ENCODE results near the gene S100A5.

The S100A5 gene

DNA sequence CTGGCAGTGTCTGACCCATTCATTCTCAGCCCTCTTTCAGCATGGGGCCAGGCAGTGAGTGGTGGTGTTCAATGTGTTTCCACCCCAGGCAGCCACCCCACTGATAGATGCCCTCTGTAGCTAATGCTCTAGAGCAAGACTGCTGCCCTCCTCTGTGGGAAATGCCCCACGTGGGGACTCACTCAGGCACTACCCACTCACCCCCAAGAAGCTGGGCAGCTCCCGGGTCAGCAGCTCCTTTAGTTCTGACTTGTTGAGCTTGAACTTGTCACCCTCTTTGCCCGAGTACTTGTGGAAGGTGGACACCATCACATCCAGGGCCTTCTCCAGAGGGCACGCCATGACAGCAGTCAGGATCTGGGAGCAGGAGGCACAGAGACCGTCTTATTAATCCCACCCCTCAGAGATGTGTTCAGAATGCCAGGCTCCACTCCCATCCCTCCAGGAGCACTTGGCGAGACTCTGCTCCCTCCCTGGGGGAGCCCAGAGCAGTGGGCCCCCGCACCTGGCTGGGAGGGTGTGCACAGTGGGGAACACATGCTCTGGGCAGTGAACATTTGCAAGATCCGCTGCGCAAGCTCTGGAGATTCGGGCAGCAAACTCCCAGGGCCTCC is 3.8 kb upstream of the S100A5 start:
- no peaks in the 10 kb centered on the region for H3K9me3 ChIP-seq (ENCODE audit: control insufficient read depth, insufficient read depth, low read length)
- H3K4me3 ChIP-seq (ENCODE audit: low read depth, low read length) = peak overlapping the region; percentile 13
- peaks cover 2% of the 10 kb centered on the region for H3K36me3 ChIP-seq (ENCODE audit: control insufficient read depth, insufficient read depth, low read length)
- no peak overlapping the region for H3K9ac ChIP-seq (ENCODE audit: low read depth, low read length)
- peaks cover 9% of the 10 kb centered on the region for H3K4me1 ChIP-seq (ENCODE audit: control insufficient read depth, insufficient read depth, low read length)
- no peaks in the 10 kb centered on the region for H3K27me3 ChIP-seq (ENCODE audit: control insufficient read depth, insufficient read depth, low read length)

DNA sequence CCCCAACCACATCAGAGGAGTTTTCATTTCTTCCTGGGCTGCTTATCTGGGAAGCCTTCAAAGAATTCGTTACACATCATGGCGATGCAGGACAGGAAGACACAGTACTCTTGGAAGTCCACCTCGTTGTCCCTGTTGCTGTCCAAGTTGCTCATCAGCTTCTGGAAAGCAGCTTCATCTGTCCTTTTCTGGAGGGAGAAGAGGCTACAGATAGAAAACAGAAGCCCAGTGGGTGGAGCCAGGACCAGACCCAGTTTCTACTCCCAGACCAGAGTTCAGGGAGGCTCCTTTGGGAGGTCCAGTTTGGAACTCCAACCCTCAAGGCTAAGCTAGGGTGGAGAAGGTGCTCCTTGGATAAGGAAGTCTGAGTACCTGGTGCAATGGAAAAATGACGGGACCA is 3.0 kb upstream of the S100A5 start:
- peaks cover 9% of the 10 kb centered on the region for H3K4me1 ChIP-seq (ENCODE audit: control insufficient read depth, insufficient read depth, low read length)
- H3K36me3 ChIP-seq (ENCODE audit: control insufficient read depth, insufficient read depth, low read length) = peaks cover 2% of the 10 kb centered on the region
- H3K4me3 ChIP-seq (ENCODE audit: low read depth, low read length) = no peak overlapping the region

GRCh38 chr1:153542956-153543711 is 2.4 kb upstream of the S100A5 start:
- Histone ChIP-seq H3K9me3 (ENCODE audit: control insufficient read depth, insufficient read depth, low read length) (no peaks in the 10 kb centered on the region), H3K27me3 (ENCODE audit: control insufficient read depth, insufficient read depth, low read length) (no peaks in the 10 kb centered on the region), H3K36me3 (ENCODE audit: control insufficient read depth, insufficient read depth, low read length) (peaks cover 2% of the 10 kb centered on the region), H3K4me1 (ENCODE audit: control insufficient read depth, insufficient read depth, low read length) (peaks cover 12% of the 10 kb centered on the region), H3K9ac (ENCODE audit: low read depth, low read length) (no peak overlapping the region), H3K4me3 (ENCODE audit: low read depth, low read length) (no peak overlapping the region)

More for the DNA sequence above, 3.0 kb upstream of the S100A5 start:
- Histone ChIP-seq H3K9ac (ENCODE audit: low read depth, low read length) (no peak overlapping the region), H3K27me3 (ENCODE audit: control insufficient read depth, insufficient read depth, low read length) (no peaks in the 10 kb centered on the region), H3K9me3 (ENCODE audit: control insufficient read depth, insufficient read depth, low read length) (no peaks in the 10 kb centered on the region)

DNA sequence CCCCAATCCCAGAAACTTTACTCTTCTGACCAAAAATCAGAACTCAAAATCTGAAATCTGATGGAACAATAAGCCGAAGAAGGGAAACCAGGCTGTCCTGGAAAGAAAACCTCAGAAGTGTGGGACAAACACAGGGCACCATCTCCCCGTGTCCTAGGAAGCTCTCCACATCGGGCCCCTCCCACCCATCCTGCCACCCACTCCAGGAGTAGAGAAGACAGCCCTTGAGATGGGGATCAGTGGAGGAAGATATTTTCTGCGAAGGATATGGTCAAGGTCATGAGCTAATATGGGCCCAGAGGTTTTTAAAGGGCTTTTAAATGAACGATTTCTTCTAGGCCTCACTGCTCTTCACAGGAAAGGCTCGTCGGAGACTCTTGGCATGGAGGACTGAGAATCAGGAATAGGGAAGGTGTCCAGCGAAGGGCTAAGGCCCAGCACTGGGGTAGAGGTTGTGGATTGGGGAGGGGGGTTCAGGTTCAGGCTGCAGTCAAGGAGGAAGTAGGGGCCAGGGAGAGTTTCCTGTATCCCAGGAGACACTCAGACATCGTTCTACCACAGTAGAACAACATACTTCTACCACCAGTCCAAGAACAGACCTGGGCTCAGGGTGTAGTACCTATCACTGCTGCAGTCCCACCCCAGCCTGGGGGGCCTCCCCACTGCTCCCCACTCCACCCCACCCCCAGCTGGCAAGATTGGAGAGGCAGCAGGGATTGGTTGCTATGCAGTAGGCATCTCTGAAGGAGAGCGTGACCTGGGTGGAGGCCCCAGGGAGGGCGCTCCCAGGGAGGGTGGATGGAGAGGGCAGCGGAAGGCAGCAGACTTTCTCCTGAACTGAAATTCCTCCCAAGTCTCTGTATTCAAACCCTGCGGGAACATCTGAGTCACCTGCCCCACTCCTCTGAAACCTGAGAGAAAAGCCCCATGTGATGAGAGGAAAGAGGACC is 1.2 kb upstream of the S100A5 start:
- Histone ChIP-seq H3K36me3 (ENCODE audit: control insufficient read depth, insufficient read depth, low read length) (peaks cover 2% of the 10 kb centered on the region), H3K27me3 (ENCODE audit: control insufficient read depth, insufficient read depth, low read length) (peaks cover 3% of the 10 kb centered on the region), H3K9ac (ENCODE audit: low read depth, low read length) (no peak overlapping the region), H3K4me1 (ENCODE audit: control insufficient read depth, insufficient read depth, low read length) (peaks cover 15% of the 10 kb centered on the region), H3K4me3 (ENCODE audit: low read depth, low read length) (no peak overlapping the region), H3K9me3 (ENCODE audit: control insufficient read depth, insufficient read depth, low read length) (no peaks in the 10 kb centered on the region)

DNA sequence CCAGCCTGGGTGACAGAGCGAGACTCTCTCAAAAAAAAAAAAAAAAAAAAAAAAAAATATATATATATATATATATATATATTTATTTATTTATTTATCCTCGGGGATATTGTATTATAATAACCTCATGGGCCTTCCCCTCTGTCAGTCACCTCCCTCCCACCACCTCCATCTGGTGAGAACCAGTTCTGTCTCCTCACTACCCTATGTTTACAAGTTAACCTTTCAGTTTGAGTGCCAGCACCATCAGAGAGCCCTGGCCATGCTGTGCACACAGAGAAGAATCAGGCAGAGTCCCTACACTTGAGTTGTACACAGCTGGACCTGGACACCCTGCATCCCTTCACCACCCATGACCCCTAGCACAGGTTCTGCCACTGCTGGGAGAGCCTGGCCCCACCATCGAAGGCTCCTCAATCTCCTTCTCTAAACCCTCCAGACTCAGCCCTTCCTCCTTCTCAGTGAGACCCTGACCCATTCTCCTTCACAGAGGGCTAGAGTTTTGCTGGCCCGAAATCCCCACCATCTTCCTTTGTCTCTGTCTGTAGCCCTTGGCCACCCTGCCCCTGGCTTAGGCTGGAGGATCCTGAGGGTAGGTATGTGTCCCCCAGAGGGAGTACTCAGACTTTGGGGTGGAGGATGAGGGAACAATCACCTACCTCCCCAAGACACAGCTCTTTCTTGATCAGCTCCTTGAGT is 1.2 kb downstream of the S100A5 start:
- no peaks in the 10 kb centered on the region for H3K9me3 ChIP-seq (ENCODE audit: control insufficient read depth, insufficient read depth, low read length)
- H3K4me3 ChIP-seq (ENCODE audit: low read depth, low read length) = no peak overlapping the region
- peaks cover 21% of the 10 kb centered on the region for H3K27me3 ChIP-seq (ENCODE audit: control insufficient read depth, insufficient read depth, low read length)
- H3K36me3 ChIP-seq (ENCODE audit: control insufficient read depth, insufficient read depth, low read length) = peaks cover 4% of the 10 kb centered on the region
- H3K9ac ChIP-seq (ENCODE audit: low read depth, low read length) = no peak overlapping the region
- peaks cover 14% of the 10 kb centered on the region for H3K4me1 ChIP-seq (ENCODE audit: control insufficient read depth, insufficient read depth, low read length)

GRCh38 chr1:153538315-153538821 is 2.4 kb downstream of the S100A5 start:
- Histone ChIP-seq H3K4me3 (ENCODE audit: low read depth, low read length) (no peak overlapping the region), H3K9me3 (ENCODE audit: control insufficient read depth, insufficient read depth, low read length) (no peaks in the 10 kb centered on the region), H3K9ac (ENCODE audit: low read depth, low read length) (no peak overlapping the region), H3K36me3 (ENCODE audit: control insufficient read depth, insufficient read depth, low read length) (peaks cover 2% of the 10 kb centered on the region), H3K27me3 (ENCODE audit: control insufficient read depth, insufficient read depth, low read length) (peaks cover 30% of the 10 kb centered on the region), H3K4me1 (ENCODE audit: control insufficient read depth, insufficient read depth, low read length) (peaks cover 15% of the 10 kb centered on the region)

- Histone ChIP-seq H3K4me3 (ENCODE audit: low read depth, low read length) (no peak overlapping the region), H3K4me1 (ENCODE audit: control insufficient read depth, insufficient read depth, low read length) (peaks cover 18% of the 10 kb centered on the region)
These were observed 3.4 kb downstream of the S100A5 start for GRCh38 chr1:153537376-153537730.

GRCh38 chr1:153536671-153537375 is 3.9 kb downstream of the S100A5 start:
- Histone ChIP-seq H3K4me3 (ENCODE audit: low read depth, low read length) (peak overlapping the region; percentile 63), H3K9ac (ENCODE audit: low read depth, low read length) (no peak overlapping the region), H3K9me3 (ENCODE audit: control insufficient read depth, insufficient read depth, low read length) (no peaks in the 10 kb centered on the region), H3K27me3 (ENCODE audit: control insufficient read depth, insufficient read depth, low read length) (peaks cover 30% of the 10 kb centered on the region), H3K4me1 (ENCODE audit: control insufficient read depth, insufficient read depth, low read length) (peaks cover 22% of the 10 kb centered on the region), H3K36me3 (ENCODE audit: control insufficient read depth, insufficient read depth, low read length) (peaks cover 2% of the 10 kb centered on the region)

More at GRCh38 chr1:153537376-153537730, 3.4 kb downstream of the S100A5 start:
- peaks cover 2% of the 10 kb centered on the region for H3K36me3 ChIP-seq (ENCODE audit: control insufficient read depth, insufficient read depth, low read length)
- H3K27me3 ChIP-seq (ENCODE audit: control insufficient read depth, insufficient read depth, low read length) = peaks cover 30% of the 10 kb centered on the region
- no peak overlapping the region for H3K9ac ChIP-seq (ENCODE audit: low read depth, low read length)
- H3K9me3 ChIP-seq (ENCODE audit: control insufficient read depth, insufficient read depth, low read length) = no peaks in the 10 kb centered on the region

DNA sequence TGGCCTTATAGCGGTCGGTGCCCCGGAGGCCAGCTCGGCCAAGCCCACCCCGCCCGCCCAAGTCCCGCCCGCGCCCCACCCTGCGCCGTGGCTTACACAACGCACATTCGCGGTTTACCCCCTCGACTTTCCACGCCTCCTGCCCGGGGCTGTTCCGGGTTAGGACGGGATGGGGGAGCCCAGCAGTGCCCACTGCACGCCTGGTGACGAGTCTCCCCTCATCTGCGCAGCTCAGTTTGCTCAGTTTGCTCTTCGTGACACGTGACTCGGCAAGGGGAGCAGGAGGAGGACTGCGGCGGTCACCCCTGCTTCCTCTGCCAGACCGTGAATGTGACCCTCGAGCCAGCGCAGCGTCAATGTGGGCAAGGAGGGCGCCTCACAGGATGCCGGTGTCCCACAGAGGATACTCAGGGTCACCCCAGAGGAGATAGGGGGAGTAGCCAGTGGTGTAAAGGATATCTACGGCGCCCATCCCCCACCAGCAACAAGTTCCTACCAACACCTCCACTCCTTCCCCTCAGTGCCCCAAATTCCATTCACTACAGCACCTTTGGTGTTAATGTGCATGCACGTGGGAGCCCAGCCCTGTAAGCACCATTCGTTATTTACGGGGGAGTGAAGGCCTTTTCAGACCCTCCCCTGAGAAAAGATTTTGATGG is 4.6 kb downstream of the S100A5 start:
- H3K27me3 ChIP-seq (ENCODE audit: control insufficient read depth, insufficient read depth, low read length) = peaks cover 30% of the 10 kb centered on the region
- peaks cover 22% of the 10 kb centered on the region for H3K4me1 ChIP-seq (ENCODE audit: control insufficient read depth, insufficient read depth, low read length)
- H3K9me3 ChIP-seq (ENCODE audit: control insufficient read depth, insufficient read depth, low read length) = no peaks in the 10 kb centered on the region
- H3K9ac ChIP-seq (ENCODE audit: low read depth, low read length) = no peak overlapping the region
- H3K36me3 ChIP-seq (ENCODE audit: control insufficient read depth, insufficient read depth, low read length) = peaks cover 2% of the 10 kb centered on the region
- H3K4me3 ChIP-seq (ENCODE audit: low read depth, low read length) = peak overlapping the region; percentile 63

DNA sequence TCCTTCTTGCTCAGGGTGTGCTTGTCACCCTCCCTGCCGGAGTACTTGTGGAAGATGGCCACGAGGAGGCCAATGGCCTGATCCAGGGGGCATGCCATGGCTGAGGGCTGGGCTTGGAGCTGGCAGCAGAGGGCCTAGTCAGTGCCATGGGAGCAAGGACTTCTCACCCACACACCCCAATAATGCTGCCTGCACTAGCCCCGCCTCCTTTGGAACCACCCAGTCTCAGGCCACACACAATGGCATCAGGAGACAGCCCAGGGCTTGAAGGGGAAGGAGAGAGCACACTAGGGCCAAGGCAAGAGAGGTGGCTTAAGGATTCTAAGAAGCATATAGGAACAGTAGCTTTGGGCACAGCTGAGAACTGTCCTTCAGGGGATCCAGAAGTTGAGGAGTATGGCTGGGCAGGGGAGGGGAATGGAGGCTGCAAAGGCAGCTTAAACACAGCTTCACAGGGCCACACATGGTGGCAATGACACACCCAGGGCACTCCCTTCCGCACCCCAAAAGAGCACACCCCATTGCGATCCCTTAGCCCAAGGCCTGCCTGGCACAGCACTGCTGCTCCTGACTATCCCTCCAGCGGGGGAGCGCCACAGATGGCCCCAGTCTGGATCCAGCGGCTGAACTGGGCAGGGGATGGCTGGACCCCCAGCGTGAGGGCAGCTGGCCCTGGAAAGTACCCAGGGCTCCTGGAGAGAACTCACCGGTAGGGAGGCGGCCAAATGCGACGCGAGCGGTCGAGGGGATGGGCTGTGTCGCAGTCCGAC is 5.3 kb downstream of the S100A5 start, which contains the start of gene S100A6:
TSS of gene S100A6 (minus strand) at position 750 of the 770 bp plus-strand sequence. CDS start at position 98, 652 bp downstream.
- Histone ChIP-seq H3K4me3 (ENCODE audit: low read depth, low read length) (peak within 1 kb of the TSS; percentile 63), H3K9me3 (ENCODE audit: control insufficient read depth, insufficient read depth, low read length) (no peaks in the 10 kb centered on the region), H3K4me1 (ENCODE audit: control insufficient read depth, insufficient read depth, low read length) (peaks cover 22% of the 10 kb centered on the region), H3K9ac (ENCODE audit: low read depth, low read length) (no peak within 1 kb of the TSS), H3K36me3 (ENCODE audit: control insufficient read depth, insufficient read depth, low read length) (peaks cover 2% of the 10 kb centered on the region), H3K27me3 (ENCODE audit: control insufficient read depth, insufficient read depth, low read length) (peaks cover 30% of the 10 kb centered on the region)
